Glutamatergic neuron (in vitro differentiated cells): ENCODE measurements around the gene PTPRM. TPM values are rescaled to one million over a fixed set of nuclear protein-coding genes. Genes with fewer than 3 reads are reported as not detected.

Experiments used
- DNase-seq: peaks from one replicate; pipeline ENCODE4 v3.0.0; 2022
- H3K27ac Mint-ChIP-seq: one replicate; pipeline ENCODE4 v1.8.0; 2020; ENCODE audit warnings: mild to moderate bottlenecking, mixed read lengths, inconsistent platforms; ENCODE audit not compliant: unreplicated experiment
- H3K27me3 Mint-ChIP-seq: one replicate; pipeline ENCODE4 v1.8.0; 2020; ENCODE audit warnings: mild to moderate bottlenecking, moderate library complexity, mixed read lengths, inconsistent platforms; ENCODE audit not compliant: unreplicated experiment
- H3K36me3 Mint-ChIP-seq: one replicate; pipeline ENCODE4 v1.8.0; 2020; ENCODE audit warnings: mild to moderate bottlenecking, mixed read lengths, inconsistent platforms; ENCODE audit not compliant: unreplicated experiment
- H3K4me1 Mint-ChIP-seq: one replicate; pipeline ENCODE4 v1.8.0; 2020; ENCODE audit warnings: mild to moderate bottlenecking, low read depth, mixed read lengths, inconsistent platforms; ENCODE audit not compliant: unreplicated experiment
- H3K4me3 Mint-ChIP-seq: one replicate; pipeline ENCODE4 v1.8.0; 2020; ENCODE audit warnings: mild to moderate bottlenecking, mixed read lengths, inconsistent platforms; ENCODE audit not compliant: unreplicated experiment
- H3K9me3 Mint-ChIP-seq: one replicate; pipeline ENCODE4 v1.8.0; 2020; ENCODE audit warnings: mild to moderate bottlenecking, moderate library complexity, mixed read lengths, inconsistent platforms; ENCODE audit not compliant: unreplicated experiment
- CTCF ChIP-seq: fragments of 200-600 bp; sonication (generic); IDR thresholded peaks from one replicate; pipeline ENCODE4 v1.5.0; 2021; ENCODE audit not compliant: partially characterized antibody, unreplicated experiment
- total RNA-seq: library from RNA; stranded (reverse); fragmentation: NEBNext Ultra II Directional; extraction: Animal tissue kit (Norgen Biotek cat#: 25700); gene quantifications from one replicate; pipeline ENCODE4 v1.2.1, GENCODE V29; 2021; ENCODE audit not compliant: unreplicated experiment

Gene PTPRM
- total RNA-seq, 1 donor from 2014 or later, result 23.9 TPM

- no peak overlapping the region for H3K4me3 Mint-ChIP-seq
- TF ChIP-seq CTCF, result no peak
Measured at GRCh38 chr18:8063733-8064132, 496.6 kb downstream of the PTPRM start.

GRCh38 chr18:8065284-8065683 lies 498.2 kb downstream of the PTPRM start:
- no peaks in the 10 kb centered on the region for H3K4me1 Mint-ChIP-seq
- no peaks in the 10 kb centered on the region for H3K36me3 Mint-ChIP-seq
- no peak for DNase-seq
- TF ChIP-seq CTCF, result no peak
- H3K27me3 Mint-ChIP-seq, result no peaks in the 10 kb centered on the region
- no peak overlapping the region for H3K4me3 Mint-ChIP-seq
- no peaks in the 10 kb centered on the region for H3K9me3 Mint-ChIP-seq
- no peak overlapping the region for H3K27ac Mint-ChIP-seq

More at GRCh38 chr18:8063733-8064132, 496.6 kb downstream of the PTPRM start:
- H3K9me3 Mint-ChIP-seq, result no peaks in the 10 kb centered on the region
- no peaks in the 10 kb centered on the region for H3K36me3 Mint-ChIP-seq
- peak overlapping the region; percentile 57 for H3K27ac Mint-ChIP-seq
- H3K27me3 Mint-ChIP-seq, result no peaks in the 10 kb centered on the region
- no peak for DNase-seq
- H3K4me1 Mint-ChIP-seq, result no peaks in the 10 kb centered on the region

GRCh38 chr18:8065773-8066172 lies 498.7 kb downstream of the PTPRM start:
- Mint-ChIP-seq H3K9me3 (no peaks in the 10 kb centered on the region), H3K27ac (no peak overlapping the region), H3K4me1 (no peaks in the 10 kb centered on the region), H3K27me3 (no peaks in the 10 kb centered on the region), H3K36me3 (no peaks in the 10 kb centered on the region), H3K4me3 (no peak overlapping the region)
- TF ChIP-seq CTCF, result no peak
- no peak for DNase-seq

GRCh38 chr18:8069708-8070107 lies 502.6 kb downstream of the PTPRM start:
- no peaks in the 10 kb centered on the region for H3K4me1 Mint-ChIP-seq
- no peaks in the 10 kb centered on the region for H3K9me3 Mint-ChIP-seq
- DNase-seq, result no peak
- H3K27ac Mint-ChIP-seq, result no peak overlapping the region
- H3K36me3 Mint-ChIP-seq, result no peaks in the 10 kb centered on the region
- TF ChIP-seq CTCF, result no peak
- H3K27me3 Mint-ChIP-seq, result no peaks in the 10 kb centered on the region
- H3K4me3 Mint-ChIP-seq, result no peak overlapping the region

- Mint-ChIP-seq H3K4me3 (no peak overlapping the region), H3K9me3 (no peaks in the 10 kb centered on the region), H3K4me1 (no peaks in the 10 kb centered on the region), H3K27ac (no peak overlapping the region), H3K36me3 (no peaks in the 10 kb centered on the region), H3K27me3 (no peaks in the 10 kb centered on the region)
- DNase-seq, result no peak
- TF ChIP-seq CTCF, result no peak
Measured at GRCh38 chr18:8073167-8073566, 506.1 kb downstream of the PTPRM start.
